Caco-2 (cell line): ENCODE data around the gene AAGAB. TPM values are rescaled to one million over a fixed set of nuclear protein-coding genes. Genes with fewer than 3 reads are reported as not detected.

Experiments used
- BruUV-seq: library from RNA; stranded (reverse); fragments of 400-500 nt; replicated peaks from 2 replicates; lab custom pipeline; 2021; lab: Mats Ljungman, UMichigan
- CTCF ChIA-PET: fragments of 300-600 bp; sonication (Branson Sonifier 250); formaldehyde crosslinking; loops from one replicate; lab custom pipeline; 2022; ENCODE audit warnings: antibody characterized with exemption; lab: Charles Lee
- POLR2A ChIA-PET: fragments of 300-600 bp; sonication (Branson Sonifier 250); formaldehyde crosslinking; loops from one replicate; lab custom pipeline; 2022; ENCODE audit warnings: antibody characterized with exemption; lab: Charles Lee
- DNase-seq, 2 experiments: peaks; one replicate each; pipeline versions ENCODE4 v3.0.0 to v3.0.0-alpha.2; 2020 to 2022
- H3K27me3 ChIP-seq: replicated peaks from 2 replicates; pipeline ENCODE4 v1.6.0; 2011; ENCODE audit warnings: low read length; ENCODE audit not compliant: control insufficient read depth, insufficient read depth
- H3K36me3 ChIP-seq: 2 replicates; pipeline ENCODE4 v1.5.1; 2011; ENCODE audit warnings: low read length; ENCODE audit not compliant: control insufficient read depth, insufficient read depth
- H3K4me1 ChIP-seq: fragments of 250-450 bp; sonication (Bioruptor Pico); 2 replicates; pipeline ENCODE4 v1.5.1; 2020; ENCODE audit warnings: mild to moderate bottlenecking
- H3K4me3 ChIP-seq: 2 replicates; pipeline ENCODE4 v1.5.1; 2011; ENCODE audit warnings: low read depth, mild to moderate bottlenecking, control low read depth, low read length
- H3K9me3 ChIP-seq: fragments of 250-450 bp; sonication (Bioruptor Pico); 2 replicates; pipeline ENCODE4 v1.5.1; 2020; ENCODE audit warnings: mild to moderate bottlenecking, moderate library complexity
- H3K27ac Mint-ChIP-seq: one replicate; pipeline ENCODE4 v1.8.0; 2022; ENCODE audit warnings: mixed read lengths; ENCODE audit not compliant: unreplicated experiment
- H3K27me3 Mint-ChIP-seq: one replicate; pipeline ENCODE4 v1.8.0; 2022; ENCODE audit warnings: mixed read lengths; ENCODE audit not compliant: insufficient read depth, unreplicated experiment
- H3K36me3 Mint-ChIP-seq: one replicate; pipeline ENCODE4 v1.8.0; 2022; ENCODE audit warnings: mild to moderate bottlenecking, mixed read lengths; ENCODE audit not compliant: insufficient read depth, unreplicated experiment
- H3K4me1 Mint-ChIP-seq: one replicate; pipeline ENCODE4 v1.8.0; 2022; ENCODE audit warnings: low read depth, mixed read lengths; ENCODE audit not compliant: unreplicated experiment
- H3K4me3 Mint-ChIP-seq: one replicate; pipeline ENCODE4 v1.8.0; 2022; ENCODE audit warnings: mild to moderate bottlenecking, moderate library complexity, mixed read lengths; ENCODE audit not compliant: unreplicated experiment
- H3K9me3 Mint-ChIP-seq: one replicate; pipeline ENCODE4 v1.8.0; 2022; ENCODE audit warnings: mixed read lengths; ENCODE audit not compliant: unreplicated experiment
- intact Hi-C: fragments of 100-400 bp; cut with micrococcal nuclease; formaldehyde crosslinking; loops from one replicate; pipeline ENCODE4 v1.10.0; 2022; ENCODE audit not compliant: unreplicated experiment
- total RNA-seq: library from RNA; stranded (reverse); gene quantifications from 2 replicates; pipeline ENCODE4 v1.2.3, GENCODE V29; 2022
- TF ChIP-seq, protein P1 (sequence below), 2 experiments: fragments of 200-600 bp in 1 of 2; IDR thresholded peaks; 1 replicate in 1 of 2; 2 replicates in 1 of 2; pipeline versions ENCODE4 v1.5.1 to v1.8.0; 2011 to 2022; ENCODE audit warnings: antibody characterized with exemption in 1 of 2, control low read depth in 1 of 2, inconsistent platforms in 1 of 2, low read depth in 1 of 2, low read length in 1 of 2, mild to moderate bottlenecking in 1 of 2, moderate library complexity in 1 of 2; ENCODE audit not compliant: insufficient read depth in 1 of 2, severe bottlenecking in 1 of 2, unreplicated experiment in 1 of 2

The AAGAB gene
- total RNA-seq, 1 experiment from 2014 or later = 64.6 TPM

DNA sequence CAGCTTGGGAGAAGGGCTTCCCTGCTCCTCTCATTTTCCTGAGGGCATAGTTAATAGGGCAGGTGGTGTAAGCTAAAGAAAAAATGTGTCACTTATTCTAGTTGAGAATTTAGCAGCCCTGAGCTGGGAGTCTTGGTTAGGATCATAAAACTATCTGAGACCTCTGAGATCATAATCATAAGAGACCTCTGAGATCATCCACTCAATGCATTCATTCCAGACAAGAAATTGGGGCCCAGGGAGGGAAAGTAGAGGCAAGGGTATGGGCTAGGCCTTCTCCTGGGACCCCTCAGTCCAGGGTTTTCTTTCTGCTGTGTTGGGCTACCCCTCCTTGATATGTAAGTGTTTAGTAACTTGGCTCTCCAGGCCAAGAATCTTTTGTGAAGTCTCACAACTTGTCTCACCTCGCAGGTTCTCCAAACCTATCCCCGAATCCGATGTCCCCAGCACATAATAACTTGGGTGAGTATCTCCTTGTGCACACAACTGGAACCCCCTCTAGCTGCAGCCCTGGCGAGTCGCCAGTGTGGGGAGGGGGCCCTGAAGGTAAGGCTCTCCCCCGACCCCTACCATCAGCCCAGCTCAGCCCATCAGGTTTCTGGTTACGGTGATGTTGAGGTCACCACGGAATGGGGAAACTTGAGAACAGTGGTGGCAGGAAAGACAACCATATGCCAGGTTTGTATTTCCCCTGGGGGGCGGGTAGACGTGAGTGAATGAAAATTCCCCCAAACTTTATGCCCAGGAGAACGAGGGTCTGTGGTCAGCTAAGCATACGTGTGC, 84.1 kb downstream of the AAGAB start:
- H3K36me3 ChIP-seq = no peaks in the 10 kb centered on the region; the same call in none of the 2 replicates
- Mint-ChIP-seq H3K4me1 (peaks cover 29% of the 10 kb centered on the region), H3K4me3 (no peak overlapping the region), H3K27ac (no peak overlapping the region), H3K36me3 (peaks cover 66% of the 10 kb centered on the region), H3K27me3 (no peaks in the 10 kb centered on the region), H3K9me3 (no peaks in the 10 kb centered on the region)
- no TSS peak for BruUV-seq
- H3K4me3 ChIP-seq = no peak overlapping the region
- DNase-seq = no peak
- H3K27me3 ChIP-seq = no peaks in the 10 kb centered on the region
- no peaks in the 10 kb centered on the region for H3K9me3 ChIP-seq
- intact Hi-C loops = no loop called here
- POLR2A ChIA-PET = no interaction called here
- CTCF ChIA-PET = no interaction called here
- TF ChIP-seq, protein P1, sequence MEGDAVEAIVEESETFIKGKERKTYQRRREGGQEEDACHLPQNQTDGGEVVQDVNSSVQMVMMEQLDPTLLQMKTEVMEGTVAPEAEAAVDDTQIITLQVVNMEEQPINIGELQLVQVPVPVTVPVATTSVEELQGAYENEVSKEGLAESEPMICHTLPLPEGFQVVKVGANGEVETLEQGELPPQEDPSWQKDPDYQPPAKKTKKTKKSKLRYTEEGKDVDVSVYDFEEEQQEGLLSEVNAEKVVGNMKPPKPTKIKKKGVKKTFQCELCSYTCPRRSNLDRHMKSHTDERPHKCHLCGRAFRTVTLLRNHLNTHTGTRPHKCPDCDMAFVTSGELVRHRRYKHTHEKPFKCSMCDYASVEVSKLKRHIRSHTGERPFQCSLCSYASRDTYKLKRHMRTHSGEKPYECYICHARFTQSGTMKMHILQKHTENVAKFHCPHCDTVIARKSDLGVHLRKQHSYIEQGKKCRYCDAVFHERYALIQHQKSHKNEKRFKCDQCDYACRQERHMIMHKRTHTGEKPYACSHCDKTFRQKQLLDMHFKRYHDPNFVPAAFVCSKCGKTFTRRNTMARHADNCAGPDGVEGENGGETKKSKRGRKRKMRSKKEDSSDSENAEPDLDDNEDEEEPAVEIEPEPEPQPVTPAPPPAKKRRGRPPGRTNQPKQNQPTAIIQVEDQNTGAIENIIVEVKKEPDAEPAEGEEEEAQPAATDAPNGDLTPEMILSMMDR (IDR thresholded peaks at IDR 0.05; ENCODE audit: insufficient read depth in 1 of 2, low read depth in 1 of 2, low read length in 1 of 2, severe bottlenecking in 1 of 2, unreplicated experiment in 1 of 2) = no peak
- peaks cover 13% of the 10 kb centered on the region for H3K4me1 ChIP-seq

DNA sequence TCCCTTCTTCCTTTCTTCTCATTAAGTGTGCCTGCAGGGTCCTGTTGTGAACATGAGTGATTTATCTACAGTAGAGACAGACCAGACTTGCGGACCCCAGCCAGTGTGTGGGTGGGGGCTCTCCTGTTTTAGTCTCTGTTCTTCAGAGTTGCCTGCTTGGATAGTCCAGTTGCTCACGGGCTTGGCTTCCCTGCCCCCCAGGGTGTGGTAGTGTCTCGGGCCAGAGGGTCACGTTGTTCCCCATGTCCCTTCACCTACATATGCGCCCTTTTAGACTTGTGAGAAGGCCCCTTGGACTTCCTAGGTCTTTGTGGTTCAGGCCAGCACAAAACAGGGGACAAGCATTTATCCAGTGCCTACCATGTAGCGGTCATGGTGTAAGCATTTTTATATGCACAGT, 85.8 kb downstream of the AAGAB start:
- H3K4me1 ChIP-seq = no peaks in the 10 kb centered on the region
- POLR2A ChIA-PET = no interaction called here
- H3K4me3 ChIP-seq = no peak overlapping the region
- Mint-ChIP-seq H3K4me1 (peaks cover 16% of the 10 kb centered on the region), H3K27me3 (no peaks in the 10 kb centered on the region), H3K27ac (peak overlapping the region; percentile 58), H3K4me3 (no peak overlapping the region), H3K36me3 (peaks cover 64% of the 10 kb centered on the region), H3K9me3 (no peaks in the 10 kb centered on the region)
- TF ChIP-seq, protein P1 (IDR thresholded peaks at IDR 0.05; ENCODE audit: insufficient read depth in 1 of 2, low read depth in 1 of 2, low read length in 1 of 2, severe bottlenecking in 1 of 2, unreplicated experiment in 1 of 2) = no peak
- intact Hi-C loops = no loop called here
- no peaks in the 10 kb centered on the region for H3K27me3 ChIP-seq
- BruUV-seq = no TSS peak
- H3K36me3 ChIP-seq = no peaks in the 10 kb centered on the region; the same call in none of the 2 replicates
- no peak for DNase-seq
- H3K9me3 ChIP-seq = no peaks in the 10 kb centered on the region
- CTCF ChIA-PET = no interaction called here

DNA sequence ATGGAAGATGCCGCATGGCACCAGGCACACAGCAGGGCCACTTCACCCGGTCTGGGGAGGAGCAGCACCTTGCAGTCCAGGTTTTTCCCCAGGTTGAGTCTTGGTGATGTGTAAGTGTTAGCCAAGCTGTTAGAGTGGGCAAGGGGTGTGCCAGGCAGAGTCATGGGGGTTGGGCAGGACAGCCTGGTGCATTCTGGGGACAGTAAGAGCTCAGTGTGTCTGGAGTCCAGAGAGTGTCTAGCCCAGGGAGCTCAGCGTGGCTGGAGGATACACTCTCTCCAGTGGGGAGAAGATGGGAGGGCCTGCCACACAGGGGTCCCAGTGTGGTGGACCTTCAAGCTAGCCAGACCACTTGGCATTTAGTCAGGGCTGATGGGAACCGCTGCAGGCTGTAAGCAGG, 87.4 kb downstream of the AAGAB start:
- CTCF ChIA-PET = no interaction called here
- H3K4me3 Mint-ChIP-seq = no peak overlapping the region

More for the DNA sequence above, 87.4 kb downstream of the AAGAB start:
- peaks cover 7% of the 10 kb centered on the region for H3K4me1 Mint-ChIP-seq
- TF ChIP-seq, protein P1 (IDR thresholded peaks at IDR 0.05; ENCODE audit: insufficient read depth in 1 of 2, low read depth in 1 of 2, low read length in 1 of 2, severe bottlenecking in 1 of 2, unreplicated experiment in 1 of 2) = no peak
- Histone ChIP-seq H3K27me3 (no peaks in the 10 kb centered on the region), H3K9me3 (no peaks in the 10 kb centered on the region), H3K4me1 (no peaks in the 10 kb centered on the region), H3K36me3 (no peaks in the 10 kb centered on the region; the same call in 1 of the 2 replicates), H3K4me3 (no peak overlapping the region)
- intact Hi-C loops = no loop called here
- no peaks in the 10 kb centered on the region for H3K27me3 Mint-ChIP-seq
- peaks cover 54% of the 10 kb centered on the region for H3K36me3 Mint-ChIP-seq
- POLR2A ChIA-PET = no interaction called here
- H3K9me3 Mint-ChIP-seq = no peaks in the 10 kb centered on the region
- no peak for DNase-seq
- BruUV-seq = no TSS peak
- peak overlapping the region; percentile 48 for H3K27ac Mint-ChIP-seq
